BE2C (cell line): ENCODE measurements around the gene RECK.

Experiments
- DNase-seq: peaks from one replicate; pipeline ENCODE4 v3.0.0-alpha.2; 2020
- H3K27me3 ChIP-seq: fragments of 250-450 bp; sonication (Bioruptor Pico); 2 replicates; pipeline ENCODE4 v1.5.1; 2020; ENCODE audit warnings: mild to moderate bottlenecking
- H3K36me3 ChIP-seq: fragments of 250-450 bp; sonication (Bioruptor Pico); 2 replicates; pipeline ENCODE4 v1.5.1; 2020; ENCODE audit warnings: mild to moderate bottlenecking
- H3K4me1 ChIP-seq: fragments of 250-450 bp; sonication (Bioruptor Pico); 2 replicates; pipeline ENCODE4 v1.5.1; 2020
- H3K4me3 ChIP-seq: 2 replicates; pipeline ENCODE4 v1.5.1; 2011; ENCODE audit warnings: low read depth, low read length
- H3K9me3 ChIP-seq: fragments of 250-450 bp; sonication (Bioruptor Pico); 2 replicates; pipeline ENCODE4 v1.5.1; 2020
- CTCF ChIP-seq: IDR thresholded peaks from 2 replicates; pipeline ENCODE4 v1.5.1; 2012; ENCODE audit warnings: mild to moderate bottlenecking, low read depth, low read length

RECK gene

DNA sequence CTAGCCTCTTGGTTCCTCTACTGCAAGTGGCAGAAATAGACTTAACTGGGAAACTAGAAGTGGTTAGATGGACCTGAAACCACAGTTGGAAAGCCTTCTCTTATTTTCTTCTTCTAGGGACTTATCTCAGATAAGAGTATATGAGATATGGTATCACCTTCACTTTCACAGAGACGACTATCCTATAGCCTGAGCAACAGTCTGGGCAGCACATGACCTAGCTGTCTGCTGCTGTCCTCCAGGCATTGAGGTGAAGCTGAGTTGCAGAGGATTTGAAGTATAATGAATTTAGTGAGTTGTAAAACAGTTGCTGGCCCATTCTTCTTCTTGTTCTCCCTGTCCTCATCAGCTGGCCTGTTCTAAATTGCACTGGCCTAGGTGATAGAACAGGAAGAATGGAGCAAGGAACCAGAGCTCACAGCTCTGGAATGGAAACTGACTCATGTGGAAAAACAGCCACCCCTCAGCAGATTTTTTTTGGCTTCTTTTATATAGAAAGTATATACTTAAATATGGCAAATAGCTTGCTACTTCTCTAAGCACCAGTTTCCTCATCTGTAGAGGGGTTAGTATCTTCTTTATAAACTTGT is 27.8 kb downstream of the RECK start:
- H3K4me1 ChIP-seq = no peaks in the 10 kb centered on the region
- no peaks in the 10 kb centered on the region for H3K9me3 ChIP-seq
- H3K4me3 ChIP-seq = no peak overlapping the region
- TF ChIP-seq CTCF = no peak
- no peaks in the 10 kb centered on the region for H3K27me3 ChIP-seq
- no peak for DNase-seq
- no peaks in the 10 kb centered on the region for H3K36me3 ChIP-seq

DNA sequence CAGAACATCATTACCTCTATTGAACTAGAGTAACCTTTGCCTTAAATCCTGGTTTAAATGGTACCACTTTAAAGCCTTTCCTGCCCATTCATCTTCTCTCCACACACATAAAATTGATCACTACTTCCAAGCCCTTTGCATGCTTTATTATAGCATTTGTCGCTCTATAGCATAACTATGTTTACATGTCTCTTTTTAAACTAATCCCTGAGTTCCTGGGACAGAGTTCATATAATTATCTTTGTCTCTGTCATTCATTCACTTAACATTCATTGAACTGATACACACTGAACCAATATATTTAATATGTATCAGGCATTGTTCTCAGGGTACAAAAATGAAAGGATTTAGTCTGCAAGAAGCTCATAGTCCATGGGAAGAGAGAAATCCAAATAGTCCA is 37.3 kb downstream of the RECK start:
- Histone ChIP-seq H3K27me3 (no peaks in the 10 kb centered on the region), H3K36me3 (no peaks in the 10 kb centered on the region)
- TF ChIP-seq CTCF = no peak

DNA sequence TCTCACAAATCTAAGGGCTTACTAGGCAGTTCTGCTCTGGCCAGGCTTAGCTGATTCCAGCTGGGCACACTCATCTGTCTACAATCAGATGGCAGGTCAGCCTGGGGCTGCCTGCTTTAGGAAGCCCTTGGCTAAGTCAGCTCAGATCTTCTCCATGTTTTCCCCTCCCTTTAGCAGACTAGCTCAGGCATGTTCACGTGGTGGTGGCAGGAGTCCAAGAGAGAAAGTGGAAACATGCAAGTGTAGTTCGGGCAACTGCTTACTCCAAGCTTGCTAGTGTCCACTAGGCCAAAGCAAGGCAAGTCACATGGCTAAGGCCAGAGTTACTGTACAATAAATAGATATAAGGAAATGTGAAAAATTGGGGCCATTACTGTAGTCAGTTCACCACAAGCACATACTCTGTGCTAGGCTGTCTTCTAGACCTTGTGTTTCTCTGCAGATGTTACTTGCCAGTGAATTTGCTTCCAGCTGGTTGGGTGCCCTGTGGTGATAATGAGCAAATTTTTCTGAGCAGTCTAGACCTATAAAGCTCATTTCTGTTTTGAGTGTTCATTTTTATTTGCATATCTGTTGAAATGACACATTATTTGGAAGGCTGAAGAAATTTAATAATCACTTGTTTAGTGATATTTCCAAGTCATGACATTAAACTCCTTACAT is 38.3 kb downstream of the RECK start:
- no peaks in the 10 kb centered on the region for H3K36me3 ChIP-seq
- TF ChIP-seq CTCF = no peak
- peak; percentile 61 for DNase-seq

More for the DNA sequence above, 37.3 kb downstream of the RECK start:
- Histone ChIP-seq H3K4me3 (no peak overlapping the region), H3K9me3 (no peaks in the 10 kb centered on the region), H3K4me1 (peaks cover 6% of the 10 kb centered on the region)
- no peak for DNase-seq

GRCh38 chr9:36078051-36078450 is 41.3 kb downstream of the RECK start:
- TF ChIP-seq CTCF = no peak
- no peak for DNase-seq
- Histone ChIP-seq H3K9me3 (no peaks in the 10 kb centered on the region), H3K27me3 (no peaks in the 10 kb centered on the region), H3K4me3 (no peak overlapping the region), H3K4me1 (peaks cover 6% of the 10 kb centered on the region), H3K36me3 (no peaks in the 10 kb centered on the region)

More for the DNA sequence above, 38.3 kb downstream of the RECK start:
- no peaks in the 10 kb centered on the region for H3K27me3 ChIP-seq
- no peaks in the 10 kb centered on the region for H3K9me3 ChIP-seq
- H3K4me3 ChIP-seq = no peak overlapping the region
- peaks cover 6% of the 10 kb centered on the region for H3K4me1 ChIP-seq

DNA sequence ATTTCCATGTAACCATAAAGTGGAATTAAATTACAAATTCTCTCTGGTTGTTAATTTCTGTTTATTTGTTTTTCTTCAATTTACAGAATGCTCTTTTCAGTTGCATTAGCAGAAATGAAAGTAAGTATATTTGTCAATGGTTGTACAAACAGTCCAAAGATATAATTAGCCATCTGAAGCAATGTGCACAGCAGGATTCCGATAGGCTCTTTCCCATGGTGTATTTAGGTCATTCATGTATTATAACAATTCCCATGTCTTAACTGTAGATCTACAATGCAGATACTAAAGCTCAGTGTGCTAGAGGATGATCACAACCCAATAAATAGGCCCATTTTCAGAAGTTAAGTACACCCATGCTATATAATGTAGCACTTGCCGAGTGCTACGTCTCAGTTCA is 43.8 kb downstream of the RECK start:
- Histone ChIP-seq H3K4me1 (no peaks in the 10 kb centered on the region), H3K36me3 (no peaks in the 10 kb centered on the region; the same call in none of the 2 replicates), H3K4me3 (no peak overlapping the region), H3K9me3 (no peaks in the 10 kb centered on the region), H3K27me3 (no peaks in the 10 kb centered on the region)
- TF ChIP-seq CTCF = no peak
- no peak for DNase-seq

DNA sequence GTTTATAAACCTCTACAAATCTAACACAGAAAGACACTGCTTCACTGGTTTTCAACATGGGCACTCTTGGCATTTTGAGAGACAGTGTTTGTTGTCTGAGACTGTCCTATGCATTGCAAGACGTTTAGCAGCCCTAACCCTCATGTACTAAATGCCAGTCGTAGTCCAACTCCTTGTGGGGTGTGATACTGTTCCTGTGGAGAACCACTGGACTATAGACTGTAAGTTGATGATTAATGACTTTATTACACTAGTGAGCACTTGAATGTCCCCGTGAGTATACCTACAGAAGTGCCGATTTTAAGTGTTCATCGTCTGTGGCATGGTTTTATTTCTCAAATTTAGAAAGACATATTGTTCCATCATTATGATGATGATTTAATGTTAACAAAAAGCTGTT is 46.2 kb downstream of the RECK start:
- DNase-seq = no peak
- TF ChIP-seq CTCF = no peak
- Histone ChIP-seq H3K4me3 (no peak overlapping the region), H3K9me3 (no peaks in the 10 kb centered on the region; the same call in 1 of the 2 replicates), H3K4me1 (no peaks in the 10 kb centered on the region), H3K36me3 (peaks cover 3% of the 10 kb centered on the region), H3K27me3 (no peaks in the 10 kb centered on the region)
